HEK293 (cell line): ENCODE results near the gene SLC37A4.

ENCODE experiments used
- CTCF ChIA-PET: fragments of 350-600 bp; formaldehyde crosslinking; extraction: SDS; loops from one replicate; lab custom pipeline; 2021; ENCODE audit warnings: antibody characterized with exemption; lab: Yijun Ruan, JAX
- POLR2A ChIA-PET: fragments of 300-600 bp; formaldehyde crosslinking; extraction: SDS; loops from one replicate; lab custom pipeline; 2020; ENCODE audit warnings: antibody characterized with exemption, inconsistent platforms; lab: Yijun Ruan, JAX
- H3K27ac ChIP-seq: fragments of 200-500 bp; sonication (Bioruptor generic); 2 replicates; pipeline ENCODE4 v1.5.1; 2014; ENCODE audit warnings: low read depth, low read length, control low read depth, inconsistent platforms; ENCODE audit errors: extremely low read depth
- H3K36me3 ChIP-seq, 2 experiments: fragments of 200-500 bp in 1 of 2; sonication (Bioruptor generic) in 1 of 2; 1 replicate in 1 of 2; 2 replicates in 1 of 2; pipeline ENCODE4 v1.5.1; 2014 to 2017; ENCODE audit warnings: inconsistent platforms in 2 of 2, low read length in 2 of 2; ENCODE audit not compliant: control insufficient read depth in 2 of 2, insufficient read depth in 1 of 2
- H3K4me1 ChIP-seq: fragments of 200-500 bp; sonication (Bioruptor generic); 2 replicates; pipeline ENCODE4 v1.5.1; 2014; ENCODE audit warnings: mild to moderate bottlenecking, low read length, inconsistent platforms; ENCODE audit not compliant: control insufficient read depth, insufficient read depth
- H3K4me3 ChIP-seq: 2 replicates; pipeline ENCODE4 v1.5.1; 2011; ENCODE audit warnings: low read depth, mild to moderate bottlenecking, control low read depth, low read length, moderate library complexity
- H3K9me3 ChIP-seq: fragments of 200-500 bp; sonication (Bioruptor generic); 2 replicates; pipeline ENCODE4 v1.5.1; 2014; ENCODE audit warnings: low read depth, low read length, inconsistent platforms; ENCODE audit not compliant: control insufficient read depth, insufficient read depth
- KLF9 ChIP-seq: fragments of 450-650 bp; formaldehyde crosslinking; IDR thresholded peaks from 2 replicates; pipeline ENCODE4 v1.5.1; 2016; ENCODE audit warnings: missing biosample characterization, missing genetic modification characterization, low read depth
- ZBTB17 ChIP-seq: fragments of 450-650 bp; formaldehyde crosslinking; IDR thresholded peaks from 2 replicates; pipeline ENCODE4 v1.5.1; 2016; ENCODE audit warnings: missing biosample characterization, missing genetic modification characterization
- ZFHX2 ChIP-seq: fragments of 450-650 bp; formaldehyde crosslinking; conservative IDR thresholded peaks from 2 replicates; pipeline ENCODE4 v1.5.1; 2016; ENCODE audit warnings: missing biosample characterization, missing genetic modification characterization
- ZNF146 ChIP-seq: fragments of 450-650 bp; formaldehyde crosslinking; IDR thresholded peaks from 2 replicates; pipeline ENCODE4 v1.5.1; 2016; ENCODE audit warnings: missing biosample characterization, missing genetic modification characterization
- ZNF24 ChIP-seq: fragments of 450-650 bp; formaldehyde crosslinking; IDR thresholded peaks from 2 replicates; pipeline ENCODE4 v1.5.1; 2016; ENCODE audit warnings: missing biosample characterization, missing genetic modification characterization
- ZNF292 ChIP-seq: fragments of 450-650 bp; formaldehyde crosslinking; IDR thresholded peaks from 2 replicates; pipeline ENCODE4 v1.5.1; 2016; ENCODE audit warnings: low read depth, missing biosample characterization, missing genetic modification characterization, borderline replicate concordance
- ZNF658 ChIP-seq: fragments of 450-650 bp; formaldehyde crosslinking; IDR thresholded peaks from 2 replicates; pipeline ENCODE4; 2016; ENCODE audit warnings: missing biosample characterization, missing genetic modification characterization
- ZNF777 ChIP-seq: fragments of 450-650 bp; formaldehyde crosslinking; IDR thresholded peaks from 2 replicates; pipeline ENCODE4 v1.5.1; 2017; ENCODE audit warnings: missing biosample characterization, missing genetic modification characterization, borderline replicate concordance
- TF ChIP-seq, protein P1 (sequence below): fragments of 450-650 bp; formaldehyde crosslinking; IDR thresholded peaks from 2 replicates; pipeline ENCODE4 v1.5.1; 2016; ENCODE audit warnings: missing biosample characterization, missing genetic modification characterization
- TF ChIP-seq, protein P2 (sequence below): fragments of 450-650 bp; formaldehyde crosslinking; IDR thresholded peaks from 2 replicates; pipeline ENCODE4 v1.5.1; 2016; ENCODE audit warnings: missing biosample characterization, missing genetic modification characterization
- TF ChIP-seq, protein P3 (sequence below): fragments of 450-650 bp; formaldehyde crosslinking; IDR thresholded peaks from 2 replicates; pipeline ENCODE4 v1.5.1; 2016; ENCODE audit warnings: missing biosample characterization, missing genetic modification characterization
- TF ChIP-seq, protein P4 (sequence below): fragments of 450-650 bp; formaldehyde crosslinking; IDR thresholded peaks from 2 replicates; pipeline ENCODE4; 2016; ENCODE audit warnings: missing biosample characterization, missing genetic modification characterization

Gene SLC37A4

DNA sequence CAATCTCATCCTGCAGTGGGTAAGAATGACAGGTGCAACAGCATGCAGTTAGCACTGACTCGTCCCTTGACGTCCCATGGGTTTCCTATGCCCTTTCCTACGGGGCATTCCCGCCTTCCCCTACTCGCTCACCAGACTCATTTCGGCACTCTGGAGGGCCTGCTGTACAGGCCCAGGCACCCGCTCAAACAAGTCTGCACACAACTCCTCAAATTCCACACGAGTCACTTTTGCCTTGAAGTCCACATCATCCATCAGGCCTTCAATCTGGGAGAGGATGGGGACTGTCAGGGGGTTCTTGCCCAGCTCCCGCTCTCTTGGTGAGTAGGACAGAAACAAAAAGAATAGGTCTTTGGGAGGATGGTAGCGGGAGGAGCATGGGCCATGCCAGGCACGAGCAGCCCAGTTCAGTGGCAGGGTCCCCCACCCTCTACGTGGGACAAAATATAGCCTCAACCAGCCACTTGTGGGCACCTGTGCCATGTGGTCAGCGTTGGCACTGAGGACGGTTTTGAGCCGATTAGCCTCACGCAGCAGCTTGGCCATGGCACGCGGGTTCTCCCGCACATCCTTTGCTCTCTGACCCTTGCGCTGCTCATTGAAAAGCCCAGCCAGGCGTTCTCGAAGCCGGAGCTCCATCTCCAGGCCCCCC, 21.6 kb upstream of the SLC37A4 start:
- CTCF ChIA-PET: interaction anchor here (0.6 kb wide), 1 partner anchor 24 kb away, joined by 3 read pairs; no protein-coding TSS in a partner anchor
- no peak for TF ChIP-seq ZNF24 (tag by site-specific recombination)
- TF ChIP-seq, protein P1, sequence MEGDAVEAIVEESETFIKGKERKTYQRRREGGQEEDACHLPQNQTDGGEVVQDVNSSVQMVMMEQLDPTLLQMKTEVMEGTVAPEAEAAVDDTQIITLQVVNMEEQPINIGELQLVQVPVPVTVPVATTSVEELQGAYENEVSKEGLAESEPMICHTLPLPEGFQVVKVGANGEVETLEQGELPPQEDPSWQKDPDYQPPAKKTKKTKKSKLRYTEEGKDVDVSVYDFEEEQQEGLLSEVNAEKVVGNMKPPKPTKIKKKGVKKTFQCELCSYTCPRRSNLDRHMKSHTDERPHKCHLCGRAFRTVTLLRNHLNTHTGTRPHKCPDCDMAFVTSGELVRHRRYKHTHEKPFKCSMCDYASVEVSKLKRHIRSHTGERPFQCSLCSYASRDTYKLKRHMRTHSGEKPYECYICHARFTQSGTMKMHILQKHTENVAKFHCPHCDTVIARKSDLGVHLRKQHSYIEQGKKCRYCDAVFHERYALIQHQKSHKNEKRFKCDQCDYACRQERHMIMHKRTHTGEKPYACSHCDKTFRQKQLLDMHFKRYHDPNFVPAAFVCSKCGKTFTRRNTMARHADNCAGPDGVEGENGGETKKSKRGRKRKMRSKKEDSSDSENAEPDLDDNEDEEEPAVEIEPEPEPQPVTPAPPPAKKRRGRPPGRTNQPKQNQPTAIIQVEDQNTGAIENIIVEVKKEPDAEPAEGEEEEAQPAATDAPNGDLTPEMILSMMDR: no peak
- TF ChIP-seq, protein P2, sequence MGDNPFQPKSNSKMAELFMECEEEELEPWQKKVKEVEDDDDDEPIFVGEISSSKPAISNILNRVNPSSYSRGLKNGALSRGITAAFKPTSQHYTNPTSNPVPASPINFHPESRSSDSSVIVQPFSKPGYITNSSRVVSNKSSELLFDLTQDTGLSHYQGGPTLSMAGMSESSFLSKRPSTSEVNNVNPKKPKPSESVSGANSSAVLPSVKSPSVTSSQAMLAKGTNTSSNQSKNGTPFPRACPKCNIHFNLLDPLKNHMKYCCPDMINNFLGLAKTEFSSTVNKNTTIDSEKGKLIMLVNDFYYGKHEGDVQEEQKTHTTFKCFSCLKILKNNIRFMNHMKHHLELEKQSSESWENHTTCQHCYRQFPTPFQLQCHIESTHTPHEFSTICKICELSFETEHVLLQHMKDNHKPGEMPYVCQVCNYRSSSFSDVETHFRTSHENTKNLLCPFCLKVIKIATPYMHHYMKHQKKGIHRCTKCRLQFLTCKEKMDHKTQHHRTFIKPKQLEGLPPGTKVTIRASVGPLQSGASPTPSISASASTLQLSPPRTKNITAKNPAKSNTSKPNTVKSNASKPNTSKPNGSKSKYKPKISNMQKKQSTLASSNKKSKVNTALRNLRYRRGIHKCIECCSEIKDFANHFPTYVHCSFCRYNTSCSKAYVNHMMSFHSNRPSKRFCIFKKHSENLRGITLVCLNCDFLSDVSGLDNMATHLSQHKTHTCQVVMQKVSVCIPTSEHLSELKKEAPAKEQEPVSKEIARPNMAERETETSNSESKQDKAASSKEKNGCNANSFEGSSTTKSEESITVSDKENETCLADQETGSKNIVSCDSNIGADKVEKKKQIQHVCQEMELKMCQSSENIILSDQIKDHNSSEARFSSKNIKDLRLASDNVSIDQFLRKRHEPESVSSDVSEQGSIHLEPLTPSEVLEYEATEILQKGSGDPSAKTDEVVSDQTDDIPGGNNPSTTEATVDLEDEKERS: no peak
- no peak for TF ChIP-seq KLF9 (tag by site-specific recombination)
- TF ChIP-seq, all 188 proteins: peak for 0
- Histone ChIP-seq H3K27ac (no peak overlapping the region), H3K4me1 (no peaks in the 10 kb centered on the region), H3K4me3 (no peak overlapping the region), H3K36me3 (peaks cover 4 to 86% of the 10 kb centered on the region in 2 experiments; a peak in 1 of 3 replicates), H3K9me3 (no peaks in the 10 kb centered on the region)
- POLR2A ChIA-PET: interaction anchor here (0.6 to 1.3 kb wide), 2 partner anchors 33 to 36 kb away, joined by 4 read pairs; partner anchors contain the start of gene HMBS

DNA sequence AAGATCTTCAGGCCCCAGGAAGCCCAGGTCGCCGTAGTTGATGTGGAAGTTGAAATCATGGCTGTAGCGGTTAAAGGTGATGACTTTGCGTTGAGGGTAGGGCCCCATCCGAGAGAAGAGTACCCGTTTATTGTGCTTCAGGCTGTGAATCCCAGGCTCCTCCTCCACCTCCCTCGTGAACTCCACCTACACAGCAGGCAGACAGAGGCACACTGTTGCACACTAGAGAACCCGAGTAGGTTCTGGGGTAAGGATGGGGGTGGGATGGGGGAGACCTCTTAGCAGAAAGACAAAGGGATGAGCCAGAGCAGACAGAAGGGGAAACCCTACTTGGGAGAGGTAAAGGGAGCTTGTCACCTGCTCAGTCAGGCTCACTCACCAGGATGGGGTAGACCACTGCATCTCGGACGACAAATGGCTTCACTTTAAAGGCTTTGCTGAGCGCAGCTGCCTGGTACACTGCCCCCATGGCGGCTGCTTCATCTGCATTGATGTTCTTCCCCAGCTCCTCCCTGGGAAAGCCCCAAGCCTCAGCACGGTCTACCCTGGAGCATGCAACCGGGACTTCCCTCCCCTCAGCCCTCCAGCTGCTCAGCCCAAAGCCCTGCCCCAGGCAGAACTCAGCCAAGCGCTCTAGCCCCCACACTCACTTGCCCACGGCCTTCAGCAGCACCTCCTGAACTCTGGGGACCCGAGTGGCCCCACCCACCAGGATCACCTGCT, 20.9 kb upstream of the SLC37A4 start:
- no peak overlapping the region for H3K27ac ChIP-seq
- H3K4me1 ChIP-seq: no peaks in the 10 kb centered on the region
- peaks cover 4 to 92% of the 10 kb centered on the region in 2 experiments; a peak in 2 of 3 replicates for H3K36me3 ChIP-seq
- ChIA-PET CTCF (interaction anchor here (0.5 to 0.6 kb wide), 2 partner anchors 24 to 56 kb away, joined by 3 to 4 read pairs; no protein-coding TSS in a partner anchor), POLR2A (interaction anchor here (0.6 to 1.3 kb wide), 2 partner anchors 33 to 35 kb away, joined by 4 read pairs; partner anchors contain the start of gene HMBS)
- H3K9me3 ChIP-seq: no peaks in the 10 kb centered on the region
- H3K4me3 ChIP-seq: no peak overlapping the region
- TF ChIP-seq ZFHX2 (0 out of 2 replicates have a peak, but pooled peaks have one; percentile 15), ZBTB17 (no peak)

DNA sequence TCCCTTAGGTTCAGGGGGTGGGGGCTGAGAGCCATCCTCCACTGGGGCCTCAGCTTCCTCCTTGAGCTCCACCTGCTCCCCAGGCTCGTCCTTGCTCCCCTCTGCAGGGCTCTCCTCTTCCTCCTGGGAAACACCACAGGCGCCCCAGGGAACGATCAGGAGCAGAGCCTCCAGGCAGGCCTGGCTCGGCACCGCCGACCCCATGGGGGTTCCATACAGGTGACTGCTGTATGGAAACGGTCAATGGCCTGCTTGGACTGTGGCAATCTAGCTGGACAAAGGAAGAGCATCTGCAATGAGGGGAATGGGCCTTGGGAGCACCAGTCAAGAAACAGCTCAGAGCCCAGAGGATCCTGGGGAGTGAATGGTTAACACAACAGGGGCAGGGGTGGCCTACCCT, 18.4 kb upstream of the SLC37A4 start:
- H3K36me3 ChIP-seq: peaks cover 4 to 97% of the 10 kb centered on the region in 2 experiments; a peak in 2 of 3 replicates
- CTCF ChIA-PET: no interaction called here
- H3K4me3 ChIP-seq: no peak overlapping the region
- H3K27ac ChIP-seq: no peak overlapping the region
- no peaks in the 10 kb centered on the region for H3K4me1 ChIP-seq
- H3K9me3 ChIP-seq: no peaks in the 10 kb centered on the region
- TF ChIP-seq, protein P3, sequence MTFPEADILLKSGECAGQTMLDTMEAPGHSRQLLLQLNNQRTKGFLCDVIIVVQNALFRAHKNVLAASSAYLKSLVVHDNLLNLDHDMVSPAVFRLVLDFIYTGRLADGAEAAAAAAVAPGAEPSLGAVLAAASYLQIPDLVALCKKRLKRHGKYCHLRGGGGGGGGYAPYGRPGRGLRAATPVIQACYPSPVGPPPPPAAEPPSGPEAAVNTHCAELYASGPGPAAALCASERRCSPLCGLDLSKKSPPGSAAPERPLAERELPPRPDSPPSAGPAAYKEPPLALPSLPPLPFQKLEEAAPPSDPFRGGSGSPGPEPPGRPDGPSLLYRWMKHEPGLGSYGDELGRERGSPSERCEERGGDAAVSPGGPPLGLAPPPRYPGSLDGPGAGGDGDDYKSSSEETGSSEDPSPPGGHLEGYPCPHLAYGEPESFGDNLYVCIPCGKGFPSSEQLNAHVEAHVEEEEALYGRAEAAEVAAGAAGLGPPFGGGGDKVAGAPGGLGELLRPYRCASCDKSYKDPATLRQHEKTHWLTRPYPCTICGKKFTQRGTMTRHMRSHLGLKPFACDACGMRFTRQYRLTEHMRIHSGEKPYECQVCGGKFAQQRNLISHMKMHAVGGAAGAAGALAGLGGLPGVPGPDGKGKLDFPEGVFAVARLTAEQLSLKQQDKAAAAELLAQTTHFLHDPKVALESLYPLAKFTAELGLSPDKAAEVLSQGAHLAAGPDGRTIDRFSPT: no peak
- no peak for TF ChIP-seq ZNF658 (tag by site-specific recombination)
- TF ChIP-seq, protein P4, sequence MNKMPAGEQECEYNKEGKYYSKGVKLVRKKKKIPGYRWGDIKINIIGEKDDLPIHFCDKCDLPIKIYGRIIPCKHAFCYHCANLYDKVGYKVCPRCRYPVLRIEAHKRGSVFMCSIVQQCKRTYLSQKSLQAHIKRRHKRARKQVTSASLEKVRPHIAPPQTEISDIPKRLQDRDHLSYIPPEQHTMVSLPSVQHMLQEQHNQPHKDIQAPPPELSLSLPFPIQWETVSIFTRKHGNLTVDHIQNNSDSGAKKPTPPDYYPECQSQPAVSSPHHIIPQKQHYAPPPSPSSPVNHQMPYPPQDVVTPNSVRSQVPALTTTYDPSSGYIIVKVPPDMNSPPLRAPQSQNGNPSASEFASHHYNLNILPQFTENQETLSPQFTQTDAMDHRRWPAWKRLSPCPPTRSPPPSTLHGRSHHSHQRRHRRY (tag by site-specific recombination): no peak
- TF ChIP-seq ZNF292 (tag by site-specific recombination): no peak
- TF ChIP-seq ZNF146 (tag by site-specific recombination): no peak
- TF ChIP-seq ZNF777 (tag by site-specific recombination): no peak
- TF ChIP-seq, all 188 proteins: peak for 0
- POLR2A ChIA-PET: interaction anchor here (0.6 kb wide), 1 partner anchor 28 kb away, joined by 8 read pairs; no protein-coding TSS in a partner anchor
